GM20000 (cell line): ENCODE measurements around the gene TMEM69.
"Not testable (repeated sequence)": the region's sequence is repeated elsewhere in the genome, so short reads cannot be mapped to it uniquely, and the experiment has no call there.

Source experiments
- DNase-seq: peaks from one replicate; pipeline ENCODE4 v3.0.0; 2012; ENCODE audit warnings: low spot score
- CTCF ChIP-seq: IDR thresholded peaks from 2 replicates; pipeline ENCODE4 v1.5.1; 2012; ENCODE audit warnings: mild to moderate bottlenecking, control low read depth; ENCODE audit errors: extremely low read depth, missing control alignments

TMEM69 gene

GRCh38 chr1:45682942-45683341 is 5.0 kb upstream of the TMEM69 start:
- no peak for TF ChIP-seq CTCF

GRCh38 chr1:45684402-45684801 is 3.6 kb upstream of the TMEM69 start:
- no peak for DNase-seq
- TF ChIP-seq CTCF: no peak

More at GRCh38 chr1:45682942-45683341, 5.0 kb upstream of the TMEM69 start:
- DNase-seq: no peak

- no peak for TF ChIP-seq CTCF
- no peak for DNase-seq
Measured at GRCh38 chr1:45685308-45686014, 2.5 kb upstream of the TMEM69 start.

GRCh38 chr1:45686015-45686287 is 2.0 kb upstream of the TMEM69 start:
- TF ChIP-seq CTCF: no peak
- DNase-seq: peak; percentile 25

- DNase-seq: peak; percentile 95
- TF ChIP-seq CTCF: no peak
Measured at GRCh38 chr1:45686288-45687013, 1.5 kb upstream of the TMEM69 start, which contains the start of gene GPBP1L1. TSS of gene GPBP1L1 (minus strand) at chr1:45686533. CDS start at chr1:45659087, 27,446 bp downstream.

GRCh38 chr1:45687014-45687753 is 797 bp upstream of the TMEM69 start:
- peak; percentile 90 for DNase-seq
- no peak for TF ChIP-seq CTCF

GRCh38 chr1:45693811-45694210 is 5.8 kb downstream of the TMEM69 start:
- DNase-seq: not testable (repeated sequence)
